ENCODE measurements around the gene GRIK2.

The GRIK2 gene

DNA sequence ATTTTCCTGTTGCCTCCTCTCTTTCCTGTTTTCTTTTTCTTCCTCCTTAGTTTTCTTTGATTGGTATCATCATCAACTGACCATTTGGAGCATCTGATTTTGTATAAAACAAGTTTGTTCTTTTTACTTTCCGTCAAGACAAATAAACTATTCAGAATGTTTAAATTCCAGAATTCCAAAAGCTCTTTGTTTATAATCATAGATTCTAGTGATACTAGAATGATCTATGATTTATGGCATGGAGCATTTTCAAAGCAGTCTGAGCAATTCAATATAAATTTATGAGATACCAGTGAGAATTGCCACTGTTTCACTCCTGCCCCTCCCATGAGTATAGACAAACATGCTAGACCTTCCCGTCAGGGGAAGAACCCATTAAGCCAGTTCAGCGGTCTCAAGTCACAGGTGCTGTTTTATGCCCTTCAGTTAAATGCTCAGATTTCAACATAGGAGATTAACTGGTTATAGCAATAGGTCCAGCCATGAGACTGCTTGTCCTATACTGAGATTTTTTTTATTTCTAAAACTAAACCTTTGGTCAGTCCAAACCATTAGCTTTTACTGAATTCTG, 60.7 kb downstream of the GRIK2 start:
- DNase-seq (ENCODE audit: extremely low read depth in 1 of 2, low read depth in 1 of 2) = no peak

GRCh38 chr6:101458336-101458735, 64.8 kb downstream of the GRIK2 start:
- no peak for DNase-seq (ENCODE audit: extremely low read depth in 1 of 2, low read depth in 1 of 2)

- DNase-seq (ENCODE audit: extremely low read depth in 1 of 2, low read depth in 1 of 2) = no peak
These were observed 65.3 kb downstream of the GRIK2 start for GRCh38 chr6:101458826-101459225.

DNA sequence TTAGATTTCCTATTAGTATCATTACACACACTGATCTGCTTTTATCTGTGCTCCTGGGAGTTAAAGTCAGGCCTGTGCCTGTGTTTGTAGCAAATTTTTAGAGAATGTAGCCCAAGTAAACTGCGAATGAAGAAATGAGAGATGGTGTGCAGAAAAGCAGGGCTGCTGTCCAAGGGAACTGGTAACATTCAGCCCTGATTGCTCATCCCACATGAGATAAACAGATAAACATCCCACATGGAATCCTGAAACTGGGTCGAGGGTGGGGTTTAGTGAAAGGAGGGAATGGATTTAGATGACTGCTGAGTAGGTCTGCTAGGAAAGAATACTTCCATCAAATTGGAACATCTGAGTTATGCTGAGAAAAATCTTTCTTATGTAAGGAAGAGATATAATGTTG, 69.1 kb downstream of the GRIK2 start:
- no peak for DNase-seq (ENCODE audit: extremely low read depth in 1 of 2, low read depth in 1 of 2)

GRCh38 chr6:101465863-101466262, 72.4 kb downstream of the GRIK2 start:
- DNase-seq (ENCODE audit: extremely low read depth in 1 of 2, low read depth in 1 of 2) = no peak

DNA sequence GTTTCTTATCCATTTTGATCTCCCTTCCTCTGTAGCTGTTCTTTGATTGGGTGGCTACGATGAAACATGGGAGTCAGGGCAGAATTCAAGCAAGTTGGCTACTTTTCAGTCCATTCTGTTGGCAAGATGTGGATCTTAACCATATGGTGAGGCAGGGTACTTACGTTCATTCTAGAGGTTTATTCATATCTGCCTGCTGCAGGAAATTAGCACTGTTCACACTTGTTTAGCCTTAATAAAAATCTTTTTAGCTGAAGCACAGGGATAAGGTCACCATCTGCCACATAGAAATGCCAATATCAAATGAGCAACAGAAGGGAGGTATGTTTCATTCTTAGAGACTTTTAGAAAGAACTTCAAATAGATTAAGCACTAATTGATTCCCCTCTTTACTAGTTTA, 83.9 kb downstream of the GRIK2 start:
- DNase-seq (ENCODE audit: extremely low read depth in 1 of 2, low read depth in 1 of 2) = no peak

- DNase-seq (ENCODE audit: extremely low read depth in 1 of 2, low read depth in 1 of 2) = no peak
These were observed 85.4 kb downstream of the GRIK2 start for GRCh38 chr6:101478891-101479290.

DNA sequence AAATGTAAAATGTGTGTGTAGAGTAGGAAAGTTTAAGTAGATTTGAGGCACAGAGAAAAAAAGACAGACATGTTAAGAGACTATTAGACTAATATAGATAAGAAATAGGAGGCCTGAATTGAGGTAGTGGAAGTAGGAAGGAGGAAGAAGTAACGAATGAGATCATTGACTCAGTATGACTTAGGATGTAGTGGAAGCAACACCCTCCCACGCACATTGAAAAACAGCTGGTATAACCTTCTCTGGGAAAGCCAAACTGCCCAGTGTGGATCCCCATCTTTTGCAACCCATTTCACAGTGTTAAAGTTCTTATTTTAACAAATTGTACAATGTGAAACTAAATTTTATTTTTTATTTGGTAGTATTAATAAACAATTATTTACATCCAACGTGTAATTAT, 89.1 kb downstream of the GRIK2 start:
- no peak for DNase-seq (ENCODE audit: extremely low read depth in 1 of 2, low read depth in 1 of 2)

DNA sequence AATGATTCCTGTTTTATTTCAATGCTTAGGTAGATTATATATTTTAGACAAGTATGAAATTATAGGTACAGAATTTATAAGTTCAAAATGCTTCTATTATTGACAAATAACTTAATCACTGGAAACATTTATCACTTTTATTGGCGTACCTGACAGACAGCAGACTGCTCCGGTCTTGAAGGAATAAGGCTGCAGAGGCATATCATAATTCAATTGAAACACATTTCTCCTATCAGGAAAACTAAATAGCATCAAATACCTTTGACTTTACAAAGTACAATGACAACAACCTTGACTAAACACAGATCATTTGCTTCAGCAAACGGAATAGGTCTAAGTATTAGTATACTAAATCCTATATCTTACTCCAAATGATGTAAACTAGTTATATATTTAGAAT, 91.3 kb downstream of the GRIK2 start:
- DNase-seq (ENCODE audit: extremely low read depth in 1 of 2, low read depth in 1 of 2) = no peak

- DNase-seq (ENCODE audit: extremely low read depth in 1 of 2, low read depth in 1 of 2) = no peak
These were observed 92.6 kb downstream of the GRIK2 start for GRCh38 chr6:101486124-101486523.

DNA sequence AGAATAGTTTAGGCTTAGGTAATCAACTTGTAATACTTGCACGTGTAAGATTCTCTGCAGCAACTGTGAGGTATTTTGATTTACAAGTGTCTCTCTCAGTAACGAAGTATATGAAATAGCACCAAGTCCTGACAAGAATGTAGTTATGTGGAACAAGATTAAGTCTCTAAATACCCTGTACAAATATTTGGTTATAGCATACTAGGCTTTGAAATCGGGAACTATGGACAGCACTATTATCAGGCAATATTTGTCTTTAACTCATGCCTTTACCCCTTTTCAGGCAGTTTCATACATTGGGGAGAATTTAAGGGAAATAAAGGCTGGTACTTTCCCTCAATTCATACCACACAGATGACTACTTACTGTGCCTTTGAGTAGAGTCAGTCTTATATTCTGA, 93.2 kb downstream of the GRIK2 start:
- no peak for DNase-seq (ENCODE audit: extremely low read depth in 1 of 2, low read depth in 1 of 2)

DNA sequence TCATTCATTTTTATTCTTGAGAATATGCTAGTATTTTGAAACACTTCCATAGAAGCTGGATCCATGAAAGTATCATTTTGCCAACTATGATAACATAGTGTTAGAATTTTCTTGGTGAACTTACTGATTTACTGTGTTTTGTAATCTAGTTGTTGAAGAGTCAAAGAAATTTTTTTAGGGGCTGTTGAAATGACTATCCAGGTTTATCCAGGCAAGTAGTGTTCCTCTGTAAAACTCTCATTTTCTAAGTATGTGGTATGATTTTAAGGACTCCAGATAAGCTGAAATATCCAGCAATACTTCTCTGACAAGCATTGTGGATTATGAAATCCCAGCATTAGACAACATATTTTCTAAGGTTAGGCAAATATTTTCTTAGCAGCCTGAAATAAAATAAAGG, 95.9 kb downstream of the GRIK2 start:
- DNase-seq (ENCODE audit: extremely low read depth in 1 of 2, low read depth in 1 of 2) = no peak

GRCh38 chr6:101490857-101491256, 97.3 kb downstream of the GRIK2 start:
- DNase-seq (ENCODE audit: extremely low read depth in 1 of 2, low read depth in 1 of 2) = no peak

DNA sequence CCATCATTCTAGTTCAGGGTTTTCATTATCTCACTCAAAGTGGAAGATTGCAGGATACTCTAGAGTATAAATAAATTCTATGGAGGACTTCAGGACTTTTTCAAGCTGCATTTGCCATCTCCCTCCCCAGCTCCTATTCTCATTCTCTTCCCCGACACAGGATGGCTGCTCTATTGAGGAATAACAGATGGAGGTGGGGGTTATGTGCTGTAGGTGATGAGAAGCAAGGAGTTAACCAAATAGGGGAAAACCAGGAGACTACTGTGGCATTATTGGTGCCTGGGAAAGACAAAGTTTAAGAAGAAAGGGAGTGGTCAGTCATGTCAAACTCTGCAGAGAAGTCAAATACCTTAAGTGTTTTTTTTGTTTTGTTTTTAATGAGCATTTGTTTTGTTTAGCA, 109.3 kb downstream of the GRIK2 start:
- no peak for DNase-seq (ENCODE audit: extremely low read depth in 1 of 2, low read depth in 1 of 2)

DNA sequence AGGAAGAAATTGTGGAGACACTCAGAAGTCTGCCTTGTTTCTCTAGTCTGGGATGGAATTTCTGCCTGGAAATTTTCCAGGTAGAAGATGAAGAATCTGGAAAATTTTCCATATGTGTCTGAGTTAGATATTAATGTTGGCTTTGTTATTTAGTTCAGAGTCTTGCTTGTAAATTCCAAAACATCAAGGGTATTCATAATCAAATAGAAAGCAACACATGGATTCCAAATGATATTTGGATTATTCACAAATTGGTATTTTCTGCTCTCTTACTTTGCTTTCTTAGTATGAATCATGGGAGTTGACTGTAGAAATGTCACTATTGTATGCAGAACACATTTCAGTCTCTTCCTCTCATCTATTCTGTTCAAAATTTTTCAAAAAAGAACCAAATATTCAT, 116.0 kb downstream of the GRIK2 start:
- no peak for DNase-seq (ENCODE audit: extremely low read depth in 1 of 2, low read depth in 1 of 2)

GRCh38 chr6:101513181-101513580, 119.7 kb downstream of the GRIK2 start:
- DNase-seq (ENCODE audit: extremely low read depth in 1 of 2, low read depth in 1 of 2) = no peak

GRCh38 chr6:101516578-101516977, 123.1 kb downstream of the GRIK2 start:
- DNase-seq (ENCODE audit: extremely low read depth in 1 of 2, low read depth in 1 of 2) = no peak

DNA sequence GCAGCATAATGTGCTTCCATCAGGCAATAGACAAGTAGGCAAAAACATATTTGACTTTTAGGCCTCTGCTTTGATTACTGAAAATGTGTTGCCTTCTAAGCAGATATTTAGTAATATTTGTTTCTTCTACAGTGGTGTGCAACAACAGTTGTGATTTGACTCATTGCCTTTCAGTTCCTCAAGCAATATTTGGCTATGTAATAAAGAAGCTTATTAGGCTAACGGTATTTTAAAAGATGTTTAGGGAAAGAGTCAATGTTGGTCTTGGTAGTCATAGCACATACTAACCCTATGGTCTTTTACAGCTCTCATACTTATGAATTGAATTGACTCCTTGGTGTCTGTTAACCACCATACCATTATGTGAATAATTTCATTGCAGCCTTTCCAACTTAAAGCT, 124.1 kb downstream of the GRIK2 start:
- no peak for DNase-seq (ENCODE audit: extremely low read depth in 1 of 2, low read depth in 1 of 2)

GRCh38 chr6:101522254-101522653, 128.7 kb downstream of the GRIK2 start:
- DNase-seq (ENCODE audit: extremely low read depth in 1 of 2, low read depth in 1 of 2) = no peak

DNA sequence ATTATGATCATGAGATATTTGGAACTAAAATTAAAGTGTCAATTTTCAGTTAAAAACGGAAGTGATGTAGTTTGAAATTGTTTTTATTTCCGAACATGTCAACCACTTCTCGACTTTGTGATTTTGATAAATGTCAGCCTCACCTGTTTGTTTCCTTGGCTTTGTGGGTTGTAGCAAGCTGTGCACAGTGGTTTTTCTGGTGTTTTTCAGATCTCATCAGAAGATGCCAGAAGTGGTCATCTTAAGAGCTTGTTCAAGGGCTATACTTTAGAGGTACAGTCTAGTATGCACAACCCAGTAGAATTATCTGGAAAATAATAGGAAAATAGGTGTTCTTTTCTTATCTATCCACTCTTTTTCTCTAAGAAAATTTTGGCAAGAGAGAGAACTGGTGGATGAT, 134.0 kb downstream of the GRIK2 start:
- no peak for DNase-seq (ENCODE audit: extremely low read depth in 1 of 2, low read depth in 1 of 2)

DNA sequence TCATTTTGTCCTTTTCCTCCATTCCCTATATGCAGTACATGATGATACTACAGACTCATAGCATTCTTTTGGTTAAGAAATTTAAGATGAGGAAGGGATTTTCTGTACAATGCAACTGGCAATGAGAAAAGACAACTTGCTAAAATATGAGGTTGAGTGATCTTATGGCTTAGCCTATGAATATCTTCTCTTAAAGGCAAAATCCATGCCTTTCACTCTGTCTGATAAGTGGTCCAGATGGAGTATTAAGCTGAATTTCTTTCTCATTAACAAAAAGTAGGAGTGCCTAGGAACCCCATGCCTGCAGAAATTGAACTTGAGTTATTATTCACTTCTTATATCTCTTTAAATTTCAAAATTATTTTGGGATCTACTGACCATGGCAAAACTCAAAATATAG, 135.3 kb downstream of the GRIK2 start:
- DNase-seq (ENCODE audit: extremely low read depth in 1 of 2, low read depth in 1 of 2) = no peak

GRCh38 chr6:101531538-101531937, 138.0 kb downstream of the GRIK2 start:
- DNase-seq (ENCODE audit: extremely low read depth in 1 of 2, low read depth in 1 of 2) = no peak

GRCh38 chr6:101534386-101534785, 140.9 kb downstream of the GRIK2 start:
- no peak for DNase-seq (ENCODE audit: extremely low read depth in 1 of 2, low read depth in 1 of 2)

DNA sequence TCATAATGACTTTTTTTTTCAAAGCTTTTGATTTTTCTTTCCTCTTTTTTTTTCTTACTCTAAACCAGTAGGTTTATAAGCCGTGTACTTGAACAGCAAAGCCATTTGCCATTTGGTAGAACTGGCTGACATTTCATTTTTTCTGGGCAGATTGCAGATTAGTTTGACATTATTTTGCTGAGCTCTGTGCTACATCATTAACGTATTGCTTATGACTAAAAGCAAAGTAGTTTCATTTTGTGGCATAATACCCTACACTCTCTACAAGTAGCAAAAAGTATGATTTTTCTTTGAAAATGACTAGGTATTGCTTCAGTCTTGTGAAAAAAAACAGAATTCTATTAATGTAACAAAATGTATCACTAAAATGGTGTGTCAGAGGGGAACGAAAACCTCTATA, 141.3 kb downstream of the GRIK2 start:
- no peak for DNase-seq (ENCODE audit: extremely low read depth in 1 of 2, low read depth in 1 of 2)
